C4-2B (cell line): ENCODE results near the gene CYP26B1.

Source experiments
- CTCF ChIP-seq: fragments of 450-650 bp; conservative IDR thresholded peaks from 2 replicates; pipeline ENCODE4 v1.5.1; 2017; ENCODE audit warnings: mild to moderate bottlenecking
- ZFX ChIP-seq: fragments of 450-650 bp; IDR thresholded peaks from 2 replicates; pipeline ENCODE4 v1.6.1; 2017

- TF ChIP-seq CTCF, result no peak
- TF ChIP-seq ZFX, result no peak
These were observed 11.7 kb downstream of the CYP26B1 start for GRCh38 chr2:72135921-72136320.
